Measurements from ENCODE around the gene TCTN2.

Gene TCTN2

DNA sequence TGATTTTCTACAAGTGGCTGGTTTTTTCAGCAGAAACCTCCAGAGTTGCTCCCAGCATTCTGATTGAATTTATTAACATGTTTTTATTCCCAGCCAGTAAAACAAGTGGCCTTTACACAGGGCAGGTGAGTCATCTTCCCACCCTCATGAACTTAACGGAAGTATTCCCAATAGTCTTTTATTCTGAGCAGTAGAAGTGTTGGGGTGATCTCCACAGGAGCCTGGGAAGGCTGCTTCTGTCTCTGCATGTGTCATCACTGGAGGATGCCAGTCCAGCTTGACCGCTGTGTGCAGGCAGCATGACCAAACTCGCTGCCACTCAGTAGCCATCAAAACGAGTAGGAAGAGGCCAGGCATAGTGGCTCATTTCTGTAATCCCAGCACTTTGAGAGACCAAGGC, 77.7 kb downstream of the TCTN2 start:
- Histone ChIP-seq H3K4me2 (ENCODE audit: low read depth, low read length) (no peak overlapping the region), H4K20me1 (ENCODE audit: insufficient read depth, low read length) (no peaks in the 10 kb centered on the region), H3K27ac (ENCODE audit: low read length) (no peak overlapping the region), H3K9me3 (replicated peaks; ENCODE audit: insufficient read depth, low read length) (no peaks in the 10 kb centered on the region), H3K4me1 (ENCODE audit: low read length) (no peaks in the 10 kb centered on the region), H2AFZ (ENCODE audit: low read length) (no peak overlapping the region), H3K79me2 (ENCODE audit: low read length) (no peaks in the 10 kb centered on the region), H3K9ac (ENCODE audit: low read length) (no peak overlapping the region), H3K4me3 (ENCODE audit: low read length) (no peak overlapping the region), H3K9me2 (replicated peaks; ENCODE audit: insufficient read depth, low read length) (no peaks in the 10 kb centered on the region), H3K27me3 (replicated peaks; ENCODE audit: insufficient read depth, low read length) (no peaks in the 10 kb centered on the region), H3F3A (ENCODE audit: insufficient read depth, low read length) (no peaks in the 10 kb centered on the region), H3K36me3 (replicated peaks; ENCODE audit: insufficient read depth, low read length) (no peaks in the 10 kb centered on the region)
- DNase-seq: no peak
- TF ChIP-seq, protein P1, sequence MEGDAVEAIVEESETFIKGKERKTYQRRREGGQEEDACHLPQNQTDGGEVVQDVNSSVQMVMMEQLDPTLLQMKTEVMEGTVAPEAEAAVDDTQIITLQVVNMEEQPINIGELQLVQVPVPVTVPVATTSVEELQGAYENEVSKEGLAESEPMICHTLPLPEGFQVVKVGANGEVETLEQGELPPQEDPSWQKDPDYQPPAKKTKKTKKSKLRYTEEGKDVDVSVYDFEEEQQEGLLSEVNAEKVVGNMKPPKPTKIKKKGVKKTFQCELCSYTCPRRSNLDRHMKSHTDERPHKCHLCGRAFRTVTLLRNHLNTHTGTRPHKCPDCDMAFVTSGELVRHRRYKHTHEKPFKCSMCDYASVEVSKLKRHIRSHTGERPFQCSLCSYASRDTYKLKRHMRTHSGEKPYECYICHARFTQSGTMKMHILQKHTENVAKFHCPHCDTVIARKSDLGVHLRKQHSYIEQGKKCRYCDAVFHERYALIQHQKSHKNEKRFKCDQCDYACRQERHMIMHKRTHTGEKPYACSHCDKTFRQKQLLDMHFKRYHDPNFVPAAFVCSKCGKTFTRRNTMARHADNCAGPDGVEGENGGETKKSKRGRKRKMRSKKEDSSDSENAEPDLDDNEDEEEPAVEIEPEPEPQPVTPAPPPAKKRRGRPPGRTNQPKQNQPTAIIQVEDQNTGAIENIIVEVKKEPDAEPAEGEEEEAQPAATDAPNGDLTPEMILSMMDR (IDR thresholded peaks at IDR 0.05; ENCODE audit: low read length): no peak
- TF ChIP-seq EZH2phosphoT487 (IDR thresholded peaks at IDR 0.05; ENCODE audit: low read length) (no peak), EZH2 (optimal IDR thresholded peaks at IDR 0.05; ENCODE audit: low read depth, low read length) (no peak)

DNA sequence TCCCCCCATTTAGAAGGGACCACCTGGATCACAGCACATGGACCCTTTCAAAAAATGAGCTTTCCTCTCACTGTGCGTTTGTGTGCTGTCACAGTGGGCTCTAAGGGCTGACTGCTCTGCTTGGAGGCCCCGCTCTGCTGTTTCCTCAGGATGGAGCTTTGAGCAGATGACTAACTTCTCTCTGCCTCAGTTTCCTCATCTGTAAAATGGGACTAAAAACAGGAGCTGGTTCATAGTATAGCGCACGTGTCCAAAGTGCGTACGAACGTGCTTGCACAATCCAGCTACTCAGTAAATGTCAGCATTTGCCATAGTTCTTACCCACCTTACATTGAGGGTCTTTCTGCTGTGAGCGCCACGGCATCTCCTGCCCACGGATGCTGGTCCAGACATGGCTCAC, 78.4 kb downstream of the TCTN2 start:
- no peaks in the 10 kb centered on the region for H3F3A ChIP-seq (ENCODE audit: insufficient read depth, low read length)
- DNase-seq: no peak
- no peaks in the 10 kb centered on the region for H3K27me3 ChIP-seq (replicated peaks; ENCODE audit: insufficient read depth, low read length)
- no peak overlapping the region for H3K9ac ChIP-seq (ENCODE audit: low read length)
- H3K4me2 ChIP-seq (ENCODE audit: low read depth, low read length): no peak overlapping the region
- no peaks in the 10 kb centered on the region for H3K4me1 ChIP-seq (ENCODE audit: low read length)
- no peak overlapping the region for H2AFZ ChIP-seq (ENCODE audit: low read length)
- H3K9me2 ChIP-seq (replicated peaks; ENCODE audit: insufficient read depth, low read length): no peaks in the 10 kb centered on the region
- H3K36me3 ChIP-seq (replicated peaks; ENCODE audit: insufficient read depth, low read length): no peaks in the 10 kb centered on the region
- TF ChIP-seq, protein P1 (IDR thresholded peaks at IDR 0.05; ENCODE audit: low read length): no peak
- TF ChIP-seq EZH2 (optimal IDR thresholded peaks at IDR 0.05; ENCODE audit: low read depth, low read length): no peak
- TF ChIP-seq EZH2phosphoT487 (IDR thresholded peaks at IDR 0.05; ENCODE audit: low read length): no peak
- no peaks in the 10 kb centered on the region for H4K20me1 ChIP-seq (ENCODE audit: insufficient read depth, low read length)
- no peaks in the 10 kb centered on the region for H3K79me2 ChIP-seq (ENCODE audit: low read length)
- no peaks in the 10 kb centered on the region for H3K9me3 ChIP-seq (replicated peaks; ENCODE audit: insufficient read depth, low read length)
- no peak overlapping the region for H3K27ac ChIP-seq (ENCODE audit: low read length)
- H3K4me3 ChIP-seq (ENCODE audit: low read length): no peak overlapping the region

DNA sequence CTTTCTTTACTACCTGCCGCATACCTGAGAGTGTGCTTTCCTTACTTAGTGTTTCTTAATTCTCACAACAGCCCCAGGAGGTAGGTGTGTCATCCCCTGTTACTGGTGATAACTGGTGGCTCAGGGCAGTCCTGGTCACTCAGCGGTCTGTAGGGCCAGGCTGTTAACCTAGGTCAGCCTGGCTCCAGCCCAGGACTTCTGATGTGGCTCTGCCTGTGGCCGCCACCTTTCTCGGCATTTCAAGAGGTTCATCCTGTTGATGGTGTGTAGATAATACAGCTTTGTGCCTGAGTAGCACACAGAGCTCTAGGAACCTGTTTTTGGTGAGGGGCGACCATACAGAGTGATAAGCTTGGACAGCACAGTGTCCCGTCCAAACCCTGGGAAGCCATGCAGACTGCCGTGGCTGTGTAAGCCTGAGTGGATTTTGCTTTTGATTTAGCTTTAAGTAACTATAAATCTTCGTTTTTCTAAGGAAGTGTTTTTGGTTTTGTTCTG, 79.3 kb downstream of the TCTN2 start:
- Histone ChIP-seq H4K20me1 (ENCODE audit: insufficient read depth, low read length) (no peaks in the 10 kb centered on the region), H3K9ac (ENCODE audit: low read length) (no peak overlapping the region), H3K4me1 (ENCODE audit: low read length) (no peaks in the 10 kb centered on the region), H2AFZ (ENCODE audit: low read length) (no peak overlapping the region), H3K9me2 (replicated peaks; ENCODE audit: insufficient read depth, low read length) (no peaks in the 10 kb centered on the region), H3K9me3 (replicated peaks; ENCODE audit: insufficient read depth, low read length) (no peaks in the 10 kb centered on the region), H3K4me3 (ENCODE audit: low read length) (no peak overlapping the region), H3K27ac (ENCODE audit: low read length) (no peak overlapping the region), H3K79me2 (ENCODE audit: low read length) (no peaks in the 10 kb centered on the region), H3K36me3 (replicated peaks; ENCODE audit: insufficient read depth, low read length) (no peaks in the 10 kb centered on the region), H3K27me3 (replicated peaks; ENCODE audit: insufficient read depth, low read length) (no peaks in the 10 kb centered on the region), H3K4me2 (ENCODE audit: low read depth, low read length) (no peak overlapping the region), H3F3A (ENCODE audit: insufficient read depth, low read length) (no peaks in the 10 kb centered on the region)
- TF ChIP-seq EZH2phosphoT487 (IDR thresholded peaks at IDR 0.05; ENCODE audit: low read length): no peak
- TF ChIP-seq EZH2 (optimal IDR thresholded peaks at IDR 0.05; ENCODE audit: low read depth, low read length): no peak
- TF ChIP-seq, protein P1 (IDR thresholded peaks at IDR 0.05; ENCODE audit: low read length): no peak
- DNase-seq: no peak
